Cerebellar nuclear complex (tissue), 1 donor: Measurements from ENCODE around the gene ADCY5.

Experiments
- DNase-seq, 2 experiments: peaks; one replicate each; lab custom pipeline; 2025; lab: John Stamatoyannopoulos, UW

Gene ADCY5

DNA sequence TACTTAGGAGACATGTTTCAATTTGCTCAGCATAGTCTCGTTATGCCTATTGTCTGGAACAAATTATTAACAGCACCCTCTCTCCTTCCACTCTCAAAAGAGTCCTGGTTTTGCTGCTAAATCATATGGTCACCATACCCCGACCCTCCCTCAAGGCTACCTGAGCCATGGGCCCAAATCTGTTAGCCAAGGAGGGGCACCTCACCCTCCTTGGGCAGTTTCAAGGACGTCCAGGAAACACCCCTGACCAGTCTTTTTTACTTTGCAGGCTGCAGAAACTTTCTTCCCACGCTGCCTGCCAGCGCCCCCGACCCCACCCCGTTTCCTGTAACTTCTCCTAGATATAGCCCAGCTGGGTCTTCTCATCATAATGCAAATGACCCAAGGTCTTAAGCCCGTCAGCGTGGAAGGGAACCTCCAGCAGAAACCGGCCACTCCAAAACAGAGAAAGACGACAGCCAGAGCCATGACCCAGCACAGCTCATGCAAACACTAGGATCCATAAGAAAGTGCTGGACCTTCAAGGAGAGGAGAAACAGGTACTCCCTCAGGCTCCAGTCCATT lies 62.3 kb downstream of the ADCY5 start:
- DNase-seq, result no peak

- DNase-seq, result no peak
These were observed 62.9 kb downstream of the ADCY5 start for GRCh38 chr3:123385981-123386380.

GRCh38 chr3:123385499-123385898 lies 63.4 kb downstream of the ADCY5 start:
- DNase-seq, result no peak

GRCh38 chr3:123385001-123385401 lies 63.9 kb downstream of the ADCY5 start:
- DNase-seq, result no peak

DNA sequence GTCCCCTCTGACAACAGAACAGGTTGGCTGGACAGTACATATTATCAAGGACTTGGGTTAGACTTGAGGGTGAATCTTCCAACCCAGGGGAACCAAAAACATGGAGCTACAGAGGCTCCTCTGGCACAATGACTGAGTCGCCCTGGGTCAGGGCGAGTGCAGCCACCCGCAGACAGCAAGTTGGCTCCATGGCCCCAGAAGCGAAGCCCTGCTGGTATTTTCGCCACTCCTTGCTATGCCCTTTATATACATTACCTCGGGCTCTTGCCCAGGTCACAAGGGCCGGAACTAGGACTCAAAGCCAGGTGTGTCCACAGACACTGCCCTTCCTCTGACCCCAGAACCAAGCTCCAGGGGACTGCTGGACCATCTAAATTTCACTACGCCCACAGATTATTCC lies 64.6 kb downstream of the ADCY5 start:
- no peak for DNase-seq

DNA sequence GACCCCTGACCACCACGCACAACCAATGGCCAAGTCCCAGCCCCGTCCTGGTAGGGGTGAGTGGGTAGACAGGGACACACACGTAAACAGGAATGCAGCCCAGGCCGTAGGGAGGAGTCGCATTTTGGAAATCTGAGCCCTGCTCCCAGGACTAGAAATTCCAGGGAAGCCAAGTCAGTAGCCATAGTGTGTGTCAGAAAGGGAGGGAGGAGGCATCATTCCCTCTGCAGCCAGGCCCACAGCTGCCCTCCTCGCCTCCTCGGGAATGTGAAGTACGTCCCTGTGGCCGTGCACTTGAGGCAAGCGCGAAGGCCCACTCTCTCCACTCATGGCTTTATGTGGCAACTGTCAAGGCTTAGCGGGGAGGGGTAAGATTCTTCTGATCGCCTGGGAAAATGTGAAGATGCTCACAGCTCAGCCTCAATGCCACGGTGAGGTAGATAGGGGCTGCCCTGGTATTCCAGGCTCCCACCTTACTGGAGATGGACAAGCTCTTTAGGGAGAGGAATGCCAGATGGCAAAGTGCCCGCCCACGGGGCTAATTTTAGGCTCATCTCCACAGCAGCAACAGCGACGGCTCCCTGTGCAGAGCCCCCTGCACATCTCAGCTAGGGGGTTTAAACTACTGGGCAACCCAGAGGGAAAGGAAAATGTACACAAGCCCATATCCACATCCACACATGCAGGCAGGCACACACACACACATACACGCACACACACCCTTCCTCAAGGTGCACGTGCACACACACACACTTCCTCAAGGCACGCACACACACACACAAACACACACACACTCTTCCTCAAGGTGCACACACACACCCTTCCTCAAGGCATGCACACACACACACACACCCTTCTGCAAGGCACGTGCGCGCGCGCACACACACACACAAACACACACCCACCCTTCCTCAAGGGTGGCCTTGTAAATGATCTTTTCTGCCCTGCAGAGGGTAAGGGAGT lies 65.5 kb downstream of the ADCY5 start:
- DNase-seq, result no peak

GRCh38 chr3:123380261-123380660 lies 68.6 kb downstream of the ADCY5 start:
- DNase-seq, result no peak

DNA sequence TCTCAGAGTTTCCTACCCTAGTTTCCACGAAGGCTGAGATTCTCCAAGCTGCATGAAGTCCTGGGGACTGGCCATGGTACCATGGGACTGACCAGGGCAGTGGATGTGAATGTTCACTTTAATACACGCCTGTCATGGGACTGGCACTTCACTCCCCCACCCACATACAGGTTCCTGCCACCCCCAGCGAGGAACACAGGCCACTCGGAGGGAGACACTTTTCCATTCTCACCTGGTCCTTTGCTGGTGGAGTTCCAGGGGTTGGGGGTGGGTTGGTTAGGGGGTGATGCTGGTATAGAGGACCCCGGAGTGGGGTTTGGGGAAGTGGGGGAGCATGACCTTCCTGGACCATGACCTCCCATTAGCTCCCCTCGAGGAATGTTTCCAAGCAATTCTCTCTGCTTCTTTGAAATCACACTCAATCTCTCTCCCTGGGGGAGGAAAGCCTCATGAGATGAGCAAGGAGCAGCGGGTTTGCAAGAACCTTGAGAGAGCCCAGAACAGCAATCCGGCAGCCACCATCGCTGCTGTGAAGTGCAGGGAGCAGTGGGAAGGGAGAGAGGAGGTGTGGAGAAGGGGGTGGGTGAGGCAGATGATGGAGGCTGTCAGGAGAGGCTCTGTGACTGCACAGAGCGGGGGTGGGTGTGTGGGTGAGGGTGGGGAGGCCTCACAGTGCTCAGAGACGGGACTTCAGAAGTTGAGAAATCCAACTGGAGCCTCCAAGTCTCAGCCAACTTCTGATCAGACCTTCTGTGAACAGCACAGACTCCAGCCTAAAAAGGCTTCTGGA lies 69.7 kb downstream of the ADCY5 start:
- DNase-seq, result no peak

- DNase-seq, result no peak
These were observed 70.4 kb downstream of the ADCY5 start for GRCh38 chr3:123378409-123378915.

DNA sequence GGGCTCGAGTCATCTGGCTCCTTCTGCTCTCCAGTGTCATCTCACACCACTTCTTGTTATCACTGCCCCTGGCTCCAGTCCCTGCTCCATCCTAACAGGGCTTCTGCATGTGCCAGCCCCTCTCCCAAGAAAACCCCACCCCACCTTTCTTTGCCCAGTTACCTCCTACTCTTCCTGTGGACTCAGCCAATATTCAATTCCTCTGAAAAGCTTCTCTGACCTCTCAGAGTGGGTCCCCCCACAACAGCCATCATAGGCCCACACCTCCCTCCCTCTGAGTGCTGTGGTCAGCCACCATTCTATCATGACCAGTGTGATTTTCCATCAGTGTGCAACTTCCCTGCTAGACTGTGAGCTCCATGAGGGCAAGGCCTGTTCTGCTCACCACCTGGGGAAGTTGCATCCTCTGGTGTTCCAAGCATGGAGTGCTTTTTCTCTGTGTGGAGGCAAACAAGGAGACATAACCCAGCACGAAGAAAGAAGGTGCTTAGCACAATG lies 71.6 kb downstream of the ADCY5 start:
- DNase-seq, result no peak

DNA sequence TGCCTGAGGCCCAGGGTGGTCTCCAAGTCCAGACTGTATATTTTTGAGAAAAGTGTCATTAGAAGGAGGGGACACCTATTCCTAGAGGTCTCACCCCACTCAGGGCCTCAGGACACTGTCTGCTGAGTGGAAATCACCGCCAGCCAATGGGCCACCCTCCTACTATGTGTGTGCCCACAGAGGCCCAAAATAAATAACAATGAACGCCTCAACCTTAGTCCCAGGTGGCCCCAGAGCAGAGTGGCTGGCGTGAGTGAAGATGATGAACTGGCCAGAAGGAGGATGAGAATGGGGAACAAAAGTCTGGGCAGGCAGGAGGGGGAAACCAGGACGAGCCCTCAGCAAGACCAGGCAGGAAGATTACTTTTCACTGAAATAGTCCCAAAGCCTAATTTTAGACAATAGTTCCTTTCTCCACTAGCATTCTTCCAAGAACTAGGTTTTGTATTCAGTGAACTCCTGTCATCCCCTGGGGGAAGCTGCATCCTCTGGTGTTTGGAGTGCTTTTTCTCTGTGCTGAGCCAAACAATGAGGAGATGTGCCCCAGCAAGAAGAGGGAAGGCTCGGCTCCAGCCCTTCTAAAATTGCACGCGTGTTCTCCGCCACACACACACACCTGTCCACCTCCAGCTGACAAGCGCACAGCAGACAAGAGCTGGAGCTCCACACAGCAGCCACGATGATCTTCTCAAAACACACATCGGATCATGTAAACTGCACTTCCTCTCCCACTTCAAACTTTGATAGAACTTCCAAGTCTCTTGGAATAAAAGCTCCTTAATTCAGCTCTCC lies 72.2 kb downstream of the ADCY5 start:
- no peak for DNase-seq

DNA sequence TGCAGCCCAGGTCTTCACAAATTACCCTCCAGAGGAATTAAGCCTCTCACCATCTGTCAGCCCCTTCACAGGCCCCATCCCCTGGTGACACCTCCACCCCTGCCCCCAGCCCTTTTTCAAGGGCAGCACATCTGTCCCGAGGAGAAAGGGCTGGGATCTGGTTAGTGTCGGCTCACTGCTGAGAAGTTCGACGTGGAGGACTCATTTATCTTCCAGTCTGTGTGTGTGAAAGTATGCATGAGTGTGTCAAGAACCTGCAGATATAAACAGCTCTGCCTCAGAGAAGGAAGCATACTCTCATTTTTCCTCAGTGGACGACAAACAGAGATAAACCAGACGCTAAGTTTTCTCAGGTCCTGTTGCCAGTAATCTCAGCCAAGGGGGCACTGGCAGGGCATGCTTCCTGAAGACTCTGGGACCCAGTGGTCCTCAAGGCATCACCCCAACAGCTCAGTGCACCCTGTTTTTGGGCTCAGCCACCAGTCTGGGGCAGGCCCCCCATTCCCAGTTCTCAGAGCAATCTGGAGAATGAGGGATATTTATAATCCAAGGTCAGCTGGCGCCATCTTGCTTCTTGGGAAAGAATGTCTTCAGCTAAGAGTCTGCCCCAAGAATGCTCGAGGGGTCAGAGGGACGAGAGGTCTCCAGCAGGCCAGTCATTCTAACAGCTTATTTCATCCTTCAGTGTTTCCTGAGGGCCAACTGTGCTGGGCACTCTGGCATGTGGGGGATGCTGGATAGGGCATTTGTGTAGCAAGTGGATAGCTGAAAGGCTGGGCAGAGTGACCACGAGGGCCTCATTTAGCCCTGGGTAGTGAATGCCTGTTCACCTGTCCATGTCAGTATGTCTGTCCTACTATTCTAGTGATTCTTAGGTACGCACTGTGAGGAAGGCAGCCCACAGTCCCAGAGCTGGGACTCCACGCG lies 73.6 kb downstream of the ADCY5 start:
- no peak for DNase-seq

- DNase-seq, result no peak
These were observed 74.9 kb downstream of the ADCY5 start for GRCh38 chr3:123374016-123374415.

- DNase-seq, result no peak
These were observed 75.4 kb downstream of the ADCY5 start for GRCh38 chr3:123373474-123373987.

- no peak for DNase-seq
These were observed 76.0 kb downstream of the ADCY5 start for GRCh38 chr3:123372686-123373473.

DNA sequence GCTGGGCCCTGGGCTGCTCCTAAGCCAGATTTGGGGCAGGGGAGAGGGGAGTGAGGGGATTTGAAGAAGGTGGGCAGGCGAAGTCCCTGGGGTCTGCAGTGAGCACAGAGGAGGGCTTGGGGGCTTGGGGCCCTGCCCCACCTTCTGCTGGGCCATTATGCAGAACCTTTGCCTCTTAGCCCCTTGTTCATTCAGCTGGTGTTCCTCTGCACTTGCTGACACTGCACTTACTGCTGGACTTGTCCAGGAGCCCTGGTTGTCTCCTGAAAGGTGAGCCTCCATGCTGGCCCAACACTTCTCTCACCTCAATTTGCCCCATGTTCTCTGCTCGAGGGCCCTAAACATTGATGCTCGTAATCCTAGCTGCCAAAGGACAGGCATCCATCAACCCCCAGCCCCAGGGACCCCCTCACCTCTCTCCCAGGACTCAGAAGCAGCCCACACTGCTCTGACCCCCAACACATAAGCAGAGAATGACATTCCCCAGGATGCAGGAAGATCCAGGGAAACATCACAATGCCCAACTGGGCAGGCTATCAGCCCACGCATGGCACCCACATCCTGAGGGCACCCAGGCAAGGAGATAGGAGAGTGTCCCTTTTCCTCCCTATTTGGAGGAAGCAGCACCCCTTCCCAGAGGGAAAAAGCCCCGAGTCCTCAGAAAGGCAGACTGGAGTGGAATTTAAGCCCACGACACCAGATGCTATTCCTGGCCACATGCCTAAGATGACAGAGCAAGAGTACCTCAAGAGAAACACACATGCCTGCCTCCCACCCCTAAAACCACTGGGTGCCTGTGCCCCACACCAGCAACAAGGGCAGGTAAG lies 76.8 kb downstream of the ADCY5 start:
- no peak for DNase-seq

GRCh38 chr3:123371426-123371825 lies 77.5 kb downstream of the ADCY5 start:
- no peak for DNase-seq

DNA sequence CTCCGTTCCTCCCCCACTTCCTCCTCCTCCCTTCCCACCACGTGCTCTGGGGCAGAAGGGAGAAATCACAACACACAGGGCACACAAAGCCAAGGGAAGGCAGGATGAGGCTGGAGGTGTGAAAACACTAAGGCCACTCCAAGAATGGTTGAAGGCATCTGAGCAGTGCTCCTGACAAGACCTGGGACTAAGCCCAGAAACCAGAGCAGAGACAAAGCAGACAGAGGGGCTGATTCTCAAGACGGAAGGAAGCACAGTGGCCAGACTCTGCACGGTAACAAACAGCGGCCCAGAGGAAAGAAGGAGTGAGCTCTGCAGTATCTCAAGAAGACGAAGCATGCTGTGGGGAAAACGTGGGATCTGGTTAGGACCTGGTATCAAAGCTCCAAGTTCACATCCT lies 78.1 kb downstream of the ADCY5 start:
- DNase-seq, result no peak
